Chondrocyte (in vitro differentiated cells): ENCODE measurements around the gene CABP7. TPM values are rescaled to one million over a fixed set of nuclear protein-coding genes. Genes with fewer than 3 reads are reported as not detected.

Experiments used
- DNase-seq: peaks from one replicate; pipeline ENCODE4 v3.0.0; 2021; ENCODE audit warnings: mixed read lengths, low spot score
- H3K27ac Mint-ChIP-seq: one replicate; pipeline ENCODE4 v1.8.0; 2021; ENCODE audit warnings: mild to moderate bottlenecking, moderate library complexity, mixed read lengths; ENCODE audit not compliant: unreplicated experiment
- H3K27me3 Mint-ChIP-seq: 2 replicates; pipeline ENCODE4 v1.8.0; 2021; ENCODE audit warnings: low read depth, mixed read lengths
- H3K36me3 Mint-ChIP-seq: 2 replicates; pipeline ENCODE4 v1.8.0; 2021; ENCODE audit warnings: low read depth, mixed read lengths
- H3K4me1 Mint-ChIP-seq: 2 replicates; pipeline ENCODE4 v1.8.0; 2021; ENCODE audit warnings: low read depth, mild to moderate bottlenecking, mixed read lengths
- H3K4me3 Mint-ChIP-seq: one replicate; pipeline ENCODE4 v1.8.0; 2021; ENCODE audit warnings: mild to moderate bottlenecking, moderate library complexity, mixed read lengths; ENCODE audit not compliant: unreplicated experiment
- H3K9me3 Mint-ChIP-seq: 2 replicates; pipeline ENCODE4 v1.8.0; 2021; ENCODE audit warnings: low read depth, mixed read lengths
- total RNA-seq: library from RNA; stranded (reverse); gene quantifications from 3 replicates; pipeline ENCODE4 v1.2.1, GENCODE V29; 2021
- TF ChIP-seq, protein P1 (sequence below): fragments of 200-600 bp; sonication (generic); IDR thresholded peaks from 2 replicates; pipeline ENCODE4 v1.5.0; 2021; ENCODE audit warnings: antibody characterized with exemption, mild to moderate bottlenecking, moderate library complexity

The CABP7 gene
- total RNA-seq, 1 donor from 2014 or later, result not detected

DNA sequence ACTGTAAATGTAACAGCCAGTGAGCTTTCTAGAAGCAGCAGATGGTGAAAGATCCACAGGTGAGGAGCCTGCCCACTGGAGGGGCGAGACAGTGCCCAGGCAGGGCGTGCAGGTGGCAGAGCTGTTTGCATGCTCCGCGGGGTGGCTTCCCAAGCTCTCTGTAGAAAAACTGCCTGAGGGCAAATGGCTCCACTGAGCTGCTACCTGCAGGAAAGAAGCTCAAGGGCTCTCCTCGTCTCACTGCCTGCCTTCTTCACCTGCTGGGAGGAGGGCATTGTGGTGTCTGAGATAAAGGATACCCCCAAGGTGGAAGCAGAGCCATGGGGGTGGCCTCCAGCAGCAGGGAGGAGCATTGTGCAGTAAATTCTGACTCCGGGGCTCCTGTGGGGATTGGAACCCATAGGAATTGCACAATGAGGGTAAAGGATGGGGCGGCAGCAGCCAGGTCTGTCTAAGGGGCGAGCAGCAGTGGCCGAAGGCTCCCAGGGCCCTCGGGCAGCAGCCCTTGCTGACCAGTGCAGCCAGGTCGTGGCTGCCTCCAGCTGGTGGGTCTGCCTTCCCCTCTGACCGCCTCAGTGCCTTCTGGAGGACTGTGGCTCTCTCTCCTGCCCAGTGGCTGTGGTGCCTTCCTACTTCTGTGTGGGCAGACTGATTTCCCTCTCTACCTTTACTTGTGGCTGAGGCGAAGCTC lies 28.0 kb upstream of the CABP7 start:
- no peak for DNase-seq
- Mint-ChIP-seq H3K27me3 (no peaks in the 10 kb centered on the region), H3K27ac (no peak overlapping the region), H3K36me3 (peaks cover 16% of the 10 kb centered on the region), H3K4me1 (peaks cover 9% of the 10 kb centered on the region), H3K9me3 (no peaks in the 10 kb centered on the region), H3K4me3 (no peak overlapping the region)
- TF ChIP-seq, protein P1, sequence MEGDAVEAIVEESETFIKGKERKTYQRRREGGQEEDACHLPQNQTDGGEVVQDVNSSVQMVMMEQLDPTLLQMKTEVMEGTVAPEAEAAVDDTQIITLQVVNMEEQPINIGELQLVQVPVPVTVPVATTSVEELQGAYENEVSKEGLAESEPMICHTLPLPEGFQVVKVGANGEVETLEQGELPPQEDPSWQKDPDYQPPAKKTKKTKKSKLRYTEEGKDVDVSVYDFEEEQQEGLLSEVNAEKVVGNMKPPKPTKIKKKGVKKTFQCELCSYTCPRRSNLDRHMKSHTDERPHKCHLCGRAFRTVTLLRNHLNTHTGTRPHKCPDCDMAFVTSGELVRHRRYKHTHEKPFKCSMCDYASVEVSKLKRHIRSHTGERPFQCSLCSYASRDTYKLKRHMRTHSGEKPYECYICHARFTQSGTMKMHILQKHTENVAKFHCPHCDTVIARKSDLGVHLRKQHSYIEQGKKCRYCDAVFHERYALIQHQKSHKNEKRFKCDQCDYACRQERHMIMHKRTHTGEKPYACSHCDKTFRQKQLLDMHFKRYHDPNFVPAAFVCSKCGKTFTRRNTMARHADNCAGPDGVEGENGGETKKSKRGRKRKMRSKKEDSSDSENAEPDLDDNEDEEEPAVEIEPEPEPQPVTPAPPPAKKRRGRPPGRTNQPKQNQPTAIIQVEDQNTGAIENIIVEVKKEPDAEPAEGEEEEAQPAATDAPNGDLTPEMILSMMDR, result no peak

DNA sequence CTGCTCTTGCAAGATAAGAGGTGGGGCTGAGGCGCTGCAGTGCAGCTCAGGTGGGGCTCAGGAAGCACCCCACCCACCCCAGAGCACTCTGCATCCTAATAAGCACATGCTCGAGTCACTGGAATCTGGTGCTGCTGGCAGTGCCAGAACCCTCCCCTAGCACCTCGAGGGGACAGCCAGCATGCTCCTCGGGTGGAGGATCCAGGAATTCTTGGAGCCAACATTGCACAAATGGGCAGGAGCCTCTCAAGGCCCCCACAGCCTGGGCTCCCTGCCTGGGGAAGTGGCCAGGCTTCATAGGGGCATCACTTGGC lies 27.5 kb upstream of the CABP7 start:
- Mint-ChIP-seq H3K27ac (no peak overlapping the region), H3K9me3 (no peaks in the 10 kb centered on the region), H3K4me1 (peaks cover 9% of the 10 kb centered on the region), H3K27me3 (no peaks in the 10 kb centered on the region), H3K4me3 (no peak overlapping the region), H3K36me3 (peaks cover 14% of the 10 kb centered on the region)
- DNase-seq, result no peak
- TF ChIP-seq, protein P1, result no peak

DNA sequence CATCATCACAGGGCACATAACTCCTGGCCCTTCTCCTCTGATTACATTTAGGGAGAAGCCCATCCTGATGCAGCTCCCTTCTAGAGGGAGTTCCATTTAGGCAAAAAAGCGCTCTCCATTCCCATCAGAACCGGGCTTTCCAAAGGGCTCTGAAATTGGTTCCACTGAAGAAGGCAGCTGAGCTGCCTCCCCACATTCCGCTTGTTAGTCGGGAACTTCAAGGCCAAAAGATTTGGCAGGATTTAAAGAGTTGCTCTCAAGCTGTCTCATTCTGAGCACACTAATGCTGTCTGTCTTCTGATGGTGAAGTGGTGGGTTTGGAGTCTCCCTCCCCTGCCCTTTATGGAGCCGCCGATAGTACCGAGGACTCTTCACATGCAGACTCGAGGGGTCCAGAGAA lies 26.6 kb upstream of the CABP7 start:
- no peak overlapping the region for H3K4me3 Mint-ChIP-seq
- H3K9me3 Mint-ChIP-seq, result no peaks in the 10 kb centered on the region
- H3K36me3 Mint-ChIP-seq, result peaks cover 16% of the 10 kb centered on the region
- H3K4me1 Mint-ChIP-seq, result peaks cover 9% of the 10 kb centered on the region
- TF ChIP-seq, protein P1, result no peak
- no peak overlapping the region for H3K27ac Mint-ChIP-seq
- no peak for DNase-seq
- H3K27me3 Mint-ChIP-seq, result no peaks in the 10 kb centered on the region

DNA sequence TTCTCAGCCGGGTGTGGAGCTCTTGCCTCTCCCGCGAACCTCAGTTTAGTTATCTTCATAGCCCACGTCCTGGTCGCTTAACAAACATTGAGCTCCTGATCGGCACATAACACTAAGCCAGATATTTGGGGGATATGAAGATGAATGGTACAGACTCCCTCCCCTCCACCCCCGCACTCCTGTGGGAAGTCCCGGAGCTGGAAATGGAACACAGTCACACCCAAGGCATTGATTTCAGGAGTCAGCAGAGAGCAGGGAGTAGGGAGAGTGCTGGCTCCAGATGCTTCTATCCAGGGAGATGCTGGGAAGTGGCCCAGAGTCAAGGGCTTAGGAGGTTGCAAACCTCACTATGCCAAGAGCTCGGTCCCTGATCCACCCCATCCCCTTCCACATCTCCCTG lies 26.1 kb upstream of the CABP7 start:
- TF ChIP-seq, protein P1, result no peak
- Mint-ChIP-seq H3K4me3 (no peak overlapping the region), H3K27me3 (no peaks in the 10 kb centered on the region), H3K27ac (no peak overlapping the region), H3K4me1 (peaks cover 9% of the 10 kb centered on the region), H3K9me3 (no peaks in the 10 kb centered on the region), H3K36me3 (peaks cover 17% of the 10 kb centered on the region)
- no peak for DNase-seq

DNA sequence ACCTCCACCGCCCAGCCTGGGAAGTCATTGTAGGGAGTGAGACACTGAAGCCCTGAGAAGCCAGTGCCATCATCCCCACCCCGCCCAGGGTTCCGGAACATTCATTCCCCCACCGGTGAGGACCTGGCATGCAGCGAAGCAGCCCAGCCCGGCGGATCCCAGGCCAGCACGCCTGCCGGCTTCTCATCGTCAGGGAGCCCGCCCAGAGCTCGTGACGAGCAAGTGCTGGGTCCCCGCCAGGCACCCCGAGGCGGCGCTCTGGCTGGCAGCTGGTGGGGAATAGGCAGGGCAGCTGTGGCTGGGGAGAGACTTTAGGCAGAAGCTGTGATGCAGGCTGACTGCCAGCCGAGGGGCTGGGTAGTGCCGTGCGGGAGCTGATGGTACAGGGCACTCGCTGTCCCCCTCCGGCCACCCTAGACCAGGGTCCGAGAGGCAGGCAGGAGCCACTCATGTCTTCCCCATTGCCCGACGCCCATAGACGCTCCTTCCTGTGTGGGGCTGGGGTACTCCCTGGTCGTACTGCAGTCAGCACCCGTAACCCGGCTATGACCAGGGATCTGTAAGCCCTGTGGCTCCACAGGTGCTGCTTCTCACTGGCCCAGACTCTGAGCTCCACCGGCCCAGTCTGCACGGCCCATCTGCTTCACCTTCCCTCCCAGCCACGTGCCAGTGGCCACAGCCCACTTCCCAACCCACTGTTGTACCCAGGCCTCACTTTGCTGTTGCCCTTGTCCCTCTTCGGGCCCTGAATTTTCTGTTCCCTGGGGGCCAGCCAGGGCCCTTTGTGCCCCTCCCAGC lies 24.5 kb upstream of the CABP7 start:
- H3K4me1 Mint-ChIP-seq, result no peaks in the 10 kb centered on the region
- no peaks in the 10 kb centered on the region for H3K27me3 Mint-ChIP-seq
- TF ChIP-seq, protein P1, result no peak
- peaks cover 17% of the 10 kb centered on the region for H3K36me3 Mint-ChIP-seq
- no peak overlapping the region for H3K4me3 Mint-ChIP-seq
- no peak for DNase-seq
- no peaks in the 10 kb centered on the region for H3K9me3 Mint-ChIP-seq
- no peak overlapping the region for H3K27ac Mint-ChIP-seq
